Body of pancreas (tissue), 4 donors: ENCODE data around the gene COL9A3.

Source experiments
- CTCF ChIP-seq, 7 experiments: fragments of 450-650 bp in 4 of 7; fragments of 200-600 bp in 3 of 7; sonication (generic) in 3 of 7; IDR thresholded peaks; one replicate each; pipeline ENCODE4 v1.5.1; 2016 to 2019; ENCODE audit warnings: antibody characterized with exemption in 7 of 7
- POLR2A ChIP-seq, 3 donors: fragments of 450-650 bp; IDR thresholded peaks; one replicate each; pipeline ENCODE4 v1.6.1; 2016; ENCODE audit warnings: antibody characterized with exemption in 3 of 3, mild to moderate bottlenecking in 2 of 3

GRCh38 chr20:62889871-62890270, 73.0 kb downstream of the COL9A3 start:
- TF ChIP-seq CTCF (IDR thresholded peaks at IDR 0.05): no peak
- no peak for TF ChIP-seq POLR2A (IDR thresholded peaks at IDR 0.05)
